GM12874 (cell line): ENCODE measurements around the gene PTPRD.

Experiments used
- CTCF ChIP-seq: IDR thresholded peaks from 2 replicates; pipeline ENCODE4 v1.5.1; 2011; ENCODE audit warnings: low read depth, mild to moderate bottlenecking, control low read depth, low read length, moderate library complexity; ENCODE audit not compliant: insufficient read depth

PTPRD gene

GRCh38 chr9:10268531-10269485 is 344.0 kb downstream of the PTPRD start:
- 0 out of 2 replicates have a peak, but pooled peaks have one; percentile 26 for TF ChIP-seq CTCF

GRCh38 chr9:10265153-10265631 is 347.6 kb downstream of the PTPRD start:
- no peak for TF ChIP-seq CTCF

GRCh38 chr9:10260501-10260900 is 352.3 kb downstream of the PTPRD start:
- TF ChIP-seq CTCF, result no peak

- no peak for TF ChIP-seq CTCF
These were observed 353.1 kb downstream of the PTPRD start for GRCh38 chr9:10259668-10260067.

GRCh38 chr9:10255758-10256157 is 357.0 kb downstream of the PTPRD start:
- no peak for TF ChIP-seq CTCF

GRCh38 chr9:10254338-10254737 is 358.5 kb downstream of the PTPRD start:
- TF ChIP-seq CTCF, result no peak

GRCh38 chr9:10253341-10253740 is 359.5 kb downstream of the PTPRD start:
- no peak for TF ChIP-seq CTCF
